Adrenal gland (tissue), 12 donors: ENCODE results near the gene CPXM2. TPM values are rescaled to one million over a fixed set of nuclear protein-coding genes. Genes with fewer than 3 reads are reported as not detected.

ENCODE experiments used
- DNase-seq, 7 donors: peaks; one replicate each; pipeline ENCODE4 v3.0.0-alpha.2; 2019 to 2020
- H3K27ac ChIP-seq, 5 donors: fragments of 200-600 bp; sonication (generic) in 4 of 5; 1 replicate in 3 of 5; 2 replicates in 2 of 5; pipeline versions ENCODE4 v1.5.1 to v1.8.0; 2016 to 2020; ENCODE audit warnings: mild to moderate bottlenecking in 1 of 5
- H3K27me3 ChIP-seq: fragments of 200-600 bp; 2 replicates; pipeline ENCODE4 v1.8.0; 2021
- H3K36me3 ChIP-seq, 2 donors: fragments of 200-600 bp; replicated peaks in 1 of 2; 1 replicate in 1 of 2; 2 replicates in 1 of 2; pipeline versions ENCODE4 v1.5.1 to v1.8.0; 2018 to 2022
- H3K4me1 ChIP-seq, 2 donors: fragments of 200-600 bp; replicated peaks in 1 of 2; 1 replicate in 1 of 2; 2 replicates in 1 of 2; pipeline versions ENCODE4 v1.5.1 to v1.8.0; 2018 to 2021
- H3K4me3 ChIP-seq, 4 donors: fragments of 200-600 bp; sonication (generic) in 3 of 4; one replicate each; pipeline ENCODE4 v1.5.1; 2016 to 2018
- H3K9me3 ChIP-seq, 3 donors: fragments of 200-600 bp; sonication (generic) in 1 of 3; replicated peaks in 1 of 3; 1 replicate in 2 of 3; 2 replicates in 1 of 3; pipeline versions ENCODE4 v1.5.1 to v1.8.0; 2016 to 2021
- POLR2A ChIP-seq, 2 donors: fragments of 450-650 bp; IDR thresholded peaks; one replicate each; pipeline ENCODE4 v1.6.1; 2017; ENCODE audit warnings: antibody characterized with exemption in 2 of 2, mild to moderate bottlenecking in 2 of 2, moderate library complexity in 1 of 2
- WGBS, 4 donors: extraction: QIAGEN DNeasy Blood & Tissue Kit in 2 of 4; methylation state at CpG; one replicate each; pipeline versions ENCODE4 v1.1.5 to v1.1.7; 2013 to 2017; 5-methylcytosine and 5-hydroxymethylcytosine counted together
- intact Hi-C, 2 donors: fragments of 100-400 bp; cut with DNase I; formaldehyde crosslinking; loops; one replicate each; pipeline versions ENCODE4 v1.14.1 to v1.15.0; 2022 to 2023
- polyA plus RNA-seq, 3 donors: library from polyadenylated mRNA; stranded (reverse); fragments of 200-250 nt in 2 of 3; fragments of 350-450 nt in 1 of 3; fragmentation: Illumina TruSeq in 1 of 3; extraction: RNeasy Lipid Tissue Mini Kit (QIAGEN cat#74804) in 1 of 3; gene quantifications; one replicate each; pipeline ENCODE4 v1.2.3, GENCODE V29; 2013 to 2014
- total RNA-seq, 9 donors: library from RNA; depleted of rRNA in 4 of 9; stranded (reverse); fragments of >200 nt in 4 of 9; fragments of 120-200 nt in 1 of 9; fragmentation: NEBNext Ultra II Directional in 1 of 9; extraction: Animal tissue kit (Norgen Biotek cat#: 25700) in 1 of 9; gene quantifications; one replicate each; pipeline versions ENCODE4 v1.1.0 to v1.2.4, GENCODE V29; 2013 to 2023
- TF ChIP-seq, protein P1 (sequence below), 6 experiments: fragments of 450-650 bp in 4 of 6; fragments of 200-600 bp in 2 of 6; sonication (generic) in 1 of 6; IDR thresholded peaks; 1 replicate in 5 of 6; 2 replicates in 1 of 6; pipeline versions ENCODE4 v1.5.1 to v1.8.0; 2016 to 2021; ENCODE audit warnings: antibody characterized with exemption in 6 of 6, mild to moderate bottlenecking in 2 of 6, moderate library complexity in 1 of 6
- donor health status: healthy with polysubstance abuse.
- donor health status: Bipolar disorder and iron deficiency.
- donor health status: DM: yes; HTN: yes; CAD: no.
- donor health status: DM: no; HTN: no; CAD: no.
- donor health status: DM: no; HTN: no; CAD: no.
- donor health status: DM: yes; HTN: yes; CAD: no.

Gene CPXM2
- total and polyA plus RNA-seq, 12 donors, result 0.17 to 10.8 (median 4.3) TPM

DNA sequence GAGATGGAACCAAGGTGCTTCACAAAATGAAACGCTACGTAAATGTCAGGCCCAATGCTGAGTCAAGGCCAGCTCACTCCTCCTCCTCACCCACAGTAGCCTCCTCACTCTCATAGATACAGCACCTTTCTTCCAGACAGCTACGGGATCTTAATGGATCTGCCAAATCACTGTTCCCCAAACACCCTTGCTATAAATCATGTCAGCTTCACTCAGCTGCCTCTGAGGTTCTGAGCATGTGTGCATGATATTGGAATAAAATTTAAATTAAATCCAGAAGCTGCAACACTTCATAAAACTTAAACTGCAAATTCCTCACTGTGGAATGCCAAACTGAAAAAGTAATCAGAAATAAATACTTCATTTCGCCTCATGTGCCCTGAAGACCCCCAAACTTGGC lies 14.7 kb upstream of the CPXM2 start:
- Histone ChIP-seq H3K4me1 (no peaks in the 10 kb centered on the region), H3K4me3 (no peak overlapping the region), H3K9me3 (no peaks in the 10 kb centered on the region), H3K27ac (no peak overlapping the region), H3K36me3 (no peaks in the 10 kb centered on the region), H3K27me3 (no peaks in the 10 kb centered on the region)
- TF ChIP-seq, protein P1, sequence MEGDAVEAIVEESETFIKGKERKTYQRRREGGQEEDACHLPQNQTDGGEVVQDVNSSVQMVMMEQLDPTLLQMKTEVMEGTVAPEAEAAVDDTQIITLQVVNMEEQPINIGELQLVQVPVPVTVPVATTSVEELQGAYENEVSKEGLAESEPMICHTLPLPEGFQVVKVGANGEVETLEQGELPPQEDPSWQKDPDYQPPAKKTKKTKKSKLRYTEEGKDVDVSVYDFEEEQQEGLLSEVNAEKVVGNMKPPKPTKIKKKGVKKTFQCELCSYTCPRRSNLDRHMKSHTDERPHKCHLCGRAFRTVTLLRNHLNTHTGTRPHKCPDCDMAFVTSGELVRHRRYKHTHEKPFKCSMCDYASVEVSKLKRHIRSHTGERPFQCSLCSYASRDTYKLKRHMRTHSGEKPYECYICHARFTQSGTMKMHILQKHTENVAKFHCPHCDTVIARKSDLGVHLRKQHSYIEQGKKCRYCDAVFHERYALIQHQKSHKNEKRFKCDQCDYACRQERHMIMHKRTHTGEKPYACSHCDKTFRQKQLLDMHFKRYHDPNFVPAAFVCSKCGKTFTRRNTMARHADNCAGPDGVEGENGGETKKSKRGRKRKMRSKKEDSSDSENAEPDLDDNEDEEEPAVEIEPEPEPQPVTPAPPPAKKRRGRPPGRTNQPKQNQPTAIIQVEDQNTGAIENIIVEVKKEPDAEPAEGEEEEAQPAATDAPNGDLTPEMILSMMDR (IDR thresholded peaks at IDR 0.05), result no peak
- TF ChIP-seq POLR2A (IDR thresholded peaks at IDR 0.05), result no peak
- DNase-seq, result no peak
- WGBS, 4 donors, result 49 to 64% (median 60%) methylated on average over 4 of the region's 4 CpGs
- intact Hi-C loops, result no loop called here

DNA sequence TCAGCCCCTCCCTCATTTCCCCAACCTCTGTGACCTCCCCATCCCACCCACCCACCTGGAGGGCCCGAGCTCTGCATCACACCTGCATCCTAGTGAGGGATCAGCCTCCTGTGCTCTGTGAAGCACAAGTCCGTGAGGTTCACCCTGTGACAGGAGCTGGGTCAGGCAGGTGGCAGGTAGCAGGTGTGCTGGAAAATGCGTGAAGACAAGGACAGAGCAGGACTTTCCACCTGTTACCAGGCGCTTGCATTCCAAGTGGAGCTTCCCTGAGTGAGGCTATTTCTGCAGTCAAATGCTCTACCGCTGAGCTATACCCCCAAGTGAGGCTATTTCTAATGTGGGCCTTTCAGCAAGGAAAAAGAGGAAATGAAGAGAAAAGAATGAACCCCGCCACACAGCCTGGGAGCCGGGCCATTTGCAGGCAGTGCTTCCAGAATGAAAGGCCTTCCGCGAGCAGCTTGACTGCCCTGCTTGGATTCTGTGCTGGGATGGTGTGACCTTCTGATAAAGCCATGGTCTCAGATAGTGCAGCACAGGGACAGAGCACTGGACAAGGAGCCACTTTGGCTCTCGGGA lies 13.3 kb upstream of the CPXM2 start:
- Histone ChIP-seq H3K27me3 (no peaks in the 10 kb centered on the region), H3K9me3 (no peaks in the 10 kb centered on the region), H3K4me1 (no peaks in the 10 kb centered on the region), H3K36me3 (no peaks in the 10 kb centered on the region), H3K4me3 (no peak overlapping the region), H3K27ac (no peak overlapping the region)
- WGBS, 4 donors, result 62 to 68% (median 64%) methylated on average over 8 to 10 of the region's 10 CpGs
- DNase-seq, result no peak
- TF ChIP-seq POLR2A (IDR thresholded peaks at IDR 0.05), result no peak
- TF ChIP-seq, protein P1 (IDR thresholded peaks at IDR 0.05), result no peak
- intact Hi-C loops, result no loop called here

DNA sequence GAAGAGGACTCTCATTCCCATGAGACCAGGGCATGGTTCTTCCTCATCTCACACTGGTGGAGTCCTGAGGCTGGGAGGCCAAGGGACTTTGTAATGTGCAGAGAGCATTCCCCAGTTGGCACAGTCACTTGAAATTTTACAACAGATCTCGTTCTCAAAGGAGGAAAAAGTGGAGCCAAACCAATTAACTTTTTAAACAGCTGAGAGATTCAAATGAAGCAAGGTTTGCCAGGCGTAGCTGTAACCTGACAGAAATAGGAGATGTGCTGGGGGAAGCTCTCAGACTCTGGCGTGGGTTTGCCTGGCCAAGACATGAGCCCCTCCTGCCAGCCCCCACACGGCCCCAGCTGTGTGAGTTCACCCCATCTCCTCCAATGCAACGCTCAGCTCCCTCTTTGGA lies 12.0 kb upstream of the CPXM2 start:
- whole genome bisulfite sequencing, 4 donors, result 51 to 61% (median 58%) methylated on average over 5 of the region's 5 CpGs
- Histone ChIP-seq H3K9me3 (no peaks in the 10 kb centered on the region), H3K36me3 (no peaks in the 10 kb centered on the region), H3K27me3 (no peaks in the 10 kb centered on the region), H3K4me3 (no peak overlapping the region), H3K27ac (no peak overlapping the region), H3K4me1 (no peaks in the 10 kb centered on the region)
- no peak for DNase-seq
- intact Hi-C loops, result no loop called here
- no peak for TF ChIP-seq POLR2A (IDR thresholded peaks at IDR 0.05)
- TF ChIP-seq, protein P1 (IDR thresholded peaks at IDR 0.05), result no peak

DNA sequence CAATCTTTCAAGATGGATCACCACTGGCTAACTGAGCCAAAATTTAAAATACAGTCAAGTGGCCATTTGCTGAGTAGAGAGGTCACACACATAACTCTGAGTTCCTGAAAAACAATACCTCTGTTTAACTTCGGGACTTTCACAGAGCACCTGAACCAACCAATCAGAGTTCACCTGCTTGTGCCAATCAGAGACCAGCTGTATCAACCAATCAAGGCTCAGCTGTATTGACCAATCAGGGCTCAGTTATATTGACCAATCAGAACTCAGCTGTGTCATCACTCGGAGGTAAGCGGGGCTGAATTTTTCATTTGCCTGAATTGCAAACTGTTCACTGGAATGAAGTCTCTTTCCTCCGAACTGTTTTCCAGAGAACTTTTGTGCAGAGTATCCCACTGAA lies 10.0 kb upstream of the CPXM2 start:
- DNase-seq, result no peak
- Histone ChIP-seq H3K4me3 (no peak overlapping the region), H3K36me3 (no peaks in the 10 kb centered on the region), H3K4me1 (no peaks in the 10 kb centered on the region), H3K9me3 (no peaks in the 10 kb centered on the region), H3K27ac (no peak overlapping the region), H3K27me3 (no peaks in the 10 kb centered on the region)
- intact Hi-C loops, result no loop called here
- 87 to 98% (median 91%) methylated on average over 4 of the region's 4 CpGs for whole genome bisulfite sequencing, 4 donors
- no peak for TF ChIP-seq POLR2A (IDR thresholded peaks at IDR 0.05)
- TF ChIP-seq, protein P1 (IDR thresholded peaks at IDR 0.05), result no peak
